Neural cell (in vitro differentiated cells): Measurements from ENCODE around the gene SCLY. TPM values are rescaled to one million over a fixed set of nuclear protein-coding genes. Genes with fewer than 3 reads are reported as not detected.

Experiments
- H2AFZ ChIP-seq: fragments of 200-600, 300-800 bp; sonication (generic), shearing (Covaris generic); 2 replicates; pipeline ENCODE4 v1.6.0; 2014; ENCODE audit warnings: low read depth, mild to moderate bottlenecking, antibody characterized with exemption, low read length, moderate library complexity
- H3F3A ChIP-seq: fragments of 200-600 bp; shearing (Covaris generic); 2 replicates; pipeline ENCODE4 v1.6.1; 2016; ENCODE audit warnings: mild to moderate bottlenecking, moderate library complexity, mixed read lengths, antibody characterized with exemption, low read length; ENCODE audit not compliant: insufficient read depth, poor library complexity, severe bottlenecking
- H3K27ac ChIP-seq: fragments of 200-600, 300-800 bp; sonication (generic), shearing (Covaris generic); 2 replicates; pipeline ENCODE4 v1.5.1; 2014; ENCODE audit warnings: mild to moderate bottlenecking, low read length, moderate library complexity
- H3K27me3 ChIP-seq: fragments of 300-800, 200-600 bp; sonication (generic), shearing (Covaris generic); 2 replicates; pipeline ENCODE4 v1.6.0; 2014; ENCODE audit warnings: mild to moderate bottlenecking, low read depth, low read length, moderate library complexity; ENCODE audit not compliant: insufficient read depth
- H3K36me3 ChIP-seq: fragments of 300-800, 200-600 bp; sonication (generic), shearing (Covaris generic); 2 replicates; pipeline ENCODE4 v1.5.1; 2014; ENCODE audit warnings: mild to moderate bottlenecking, antibody characterized with exemption, low read length, moderate library complexity; ENCODE audit not compliant: insufficient read depth
- H3K4me2 ChIP-seq: fragments of 300-800, 200-600 bp; sonication (generic), shearing (Covaris generic); 2 replicates; pipeline ENCODE4 v1.6.0; 2014; ENCODE audit warnings: mild to moderate bottlenecking, low read length
- H3K4me3 ChIP-seq: fragments of 300-800, 200-600 bp; sonication (generic), shearing (Covaris generic); 2 replicates; pipeline ENCODE4 v1.5.1; 2014; ENCODE audit warnings: mild to moderate bottlenecking, low read length, moderate library complexity
- H3K79me2 ChIP-seq: fragments of 200-600 bp; shearing (Covaris generic); replicated peaks from 2 replicates; pipeline ENCODE4 v1.6.0; 2014; ENCODE audit warnings: mild to moderate bottlenecking, low read length, moderate library complexity; ENCODE audit not compliant: insufficient read depth
- H3K9ac ChIP-seq: fragments of 300-800, 200-600 bp; sonication (generic), shearing (Covaris generic); 2 replicates; pipeline ENCODE4 v1.6.1; 2016; ENCODE audit warnings: mild to moderate bottlenecking, low read length, mixed read lengths
- H3K9me2 ChIP-seq: fragments of 200-600 bp; shearing (Covaris generic); 2 replicates; pipeline ENCODE4 v1.6.1; 2016; ENCODE audit warnings: mild to moderate bottlenecking, low read length, mixed read lengths; ENCODE audit not compliant: insufficient read depth
- H3K9me3 ChIP-seq: fragments of 200-600, 300-800 bp; sonication (generic), shearing (Covaris generic); 2 replicates; pipeline ENCODE4 v1.6.1; 2016; ENCODE audit warnings: mild to moderate bottlenecking, mixed run types, low read length, moderate library complexity, mixed read lengths
- H4K20me1 ChIP-seq: fragments of 200-600 bp; shearing (Covaris generic); 2 replicates; pipeline ENCODE4 v1.6.1; 2016; ENCODE audit warnings: mild to moderate bottlenecking, mixed run types; ENCODE audit not compliant: insufficient read depth
- CTCF ChIP-seq: fragments of 450-650 bp; IDR thresholded peaks from 2 replicates; pipeline ENCODE4 v1.5.1; 2014; ENCODE audit warnings: antibody characterized with exemption, mild to moderate bottlenecking, moderate library complexity; ENCODE audit not compliant: poor library complexity, severe bottlenecking
- EP300 ChIP-seq: fragments of 450-650 bp; conservative IDR thresholded peaks from 2 replicates; pipeline ENCODE4 v1.6.1; 2014; ENCODE audit warnings: antibody characterized with exemption, mild to moderate bottlenecking, moderate library complexity; ENCODE audit not compliant: poor library complexity, severe bottlenecking
- EZH2 ChIP-seq: fragments of 200-600, 300-800 bp; shearing (Covaris generic), sonication (generic); IDR thresholded peaks from 2 replicates; pipeline ENCODE4 v1.6.1; 2014; ENCODE audit warnings: antibody characterized with exemption, low read length, borderline replicate concordance, mild to moderate bottlenecking; ENCODE audit not compliant: insufficient read depth, poor library complexity, severe bottlenecking
- MXI1 ChIP-seq: fragments of 450-650 bp; conservative IDR thresholded peaks from 2 replicates; pipeline ENCODE4 v1.6.1; 2014; ENCODE audit warnings: antibody characterized with exemption, mild to moderate bottlenecking; ENCODE audit not compliant: poor library complexity, severe bottlenecking
- POLR2AphosphoS5 ChIP-seq: IDR thresholded peaks from 2 replicates; pipeline ENCODE4 v1.6.1; 2012
- RAD21 ChIP-seq: fragments of 450-650 bp; conservative IDR thresholded peaks from 2 replicates; pipeline ENCODE4 v1.6.1; 2014; ENCODE audit warnings: antibody characterized with exemption, mild to moderate bottlenecking, moderate library complexity
- REST ChIP-seq: IDR thresholded peaks from 2 replicates; pipeline ENCODE4 v1.6.1; 2012; ENCODE audit warnings: borderline replicate concordance
- SMC3 ChIP-seq: fragments of 450-650 bp; conservative IDR thresholded peaks from 2 replicates; pipeline ENCODE4 v1.6.1; 2014; ENCODE audit warnings: antibody characterized with exemption, mild to moderate bottlenecking, moderate library complexity; ENCODE audit not compliant: poor library complexity
- TAF1 ChIP-seq: IDR thresholded peaks from 2 replicates; pipeline ENCODE4 v1.6.1; 2012; ENCODE audit warnings: low read depth
- polyA plus RNA-seq: library from polyadenylated mRNA; depleted of rRNA; stranded (reverse); fragments of >200 nt; gene quantifications from 2 replicates; pipeline ENCODE4 v1.2.3, GENCODE V29; 2014

SCLY gene
- polyA plus RNA-seq, 1 donor from 2014 or later, result 15.9 TPM

- Histone ChIP-seq H3K9me3 (peaks cover 1% of the 10 kb centered on the region), H3K79me2 (no peaks in the 10 kb centered on the region), H3K9ac (no peak overlapping the region), H3K4me3 (no peak overlapping the region), H3F3A (no peaks in the 10 kb centered on the region), H3K9me2 (no peaks in the 10 kb centered on the region), H4K20me1 (no peaks in the 10 kb centered on the region), H3K27me3 (no peaks in the 10 kb centered on the region), H3K36me3 (no peaks in the 10 kb centered on the region), H3K27ac (no peak overlapping the region), H3K4me2 (no peak overlapping the region), H2AFZ (no peak overlapping the region)
- no peak for TF ChIP-seq CTCF
- TF ChIP-seq EP300, result no peak
- TF ChIP-seq SMC3, result no peak
- no peak for TF ChIP-seq TAF1
- TF ChIP-seq EZH2, result no peak
- TF ChIP-seq REST, result no peak
- no peak for TF ChIP-seq POLR2AphosphoS5
- TF ChIP-seq MXI1, result no peak
- no peak for TF ChIP-seq RAD21
Observed at GRCh38 chr2:238116298-238117198, 55.7 kb downstream of the SCLY start.

GRCh38 chr2:238117199-238118154 lies 56.7 kb downstream of the SCLY start:
- Histone ChIP-seq H3K9me2 (no peaks in the 10 kb centered on the region), H3K4me2 (no peak overlapping the region), H3K27me3 (no peaks in the 10 kb centered on the region), H2AFZ (no peak overlapping the region), H3K36me3 (no peaks in the 10 kb centered on the region), H3K79me2 (no peaks in the 10 kb centered on the region), H3K9me3 (no peaks in the 10 kb centered on the region), H3K4me3 (no peak overlapping the region), H3F3A (no peaks in the 10 kb centered on the region), H3K27ac (no peak overlapping the region), H3K9ac (no peak overlapping the region), H4K20me1 (no peaks in the 10 kb centered on the region)
- TF ChIP-seq RAD21, result no peak
